Epithelial cell of prostate (primary cell): ENCODE results near the gene FCGR3A.
"Not testable (repeated sequence)": the region's sequence is repeated elsewhere in the genome, so short reads cannot be mapped to it uniquely, and the experiment has no call there.

Experiments used
- DNase-seq: peaks from one replicate; pipeline ENCODE4 v3.0.0-alpha.2; 2011; ENCODE audit warnings: low read depth, low spot score
- H3K27ac ChIP-seq: fragments of 450-650 bp; 2 replicates; pipeline ENCODE4 v1.5.1; 2017; ENCODE audit warnings: mild to moderate bottlenecking

The FCGR3A gene

DNA sequence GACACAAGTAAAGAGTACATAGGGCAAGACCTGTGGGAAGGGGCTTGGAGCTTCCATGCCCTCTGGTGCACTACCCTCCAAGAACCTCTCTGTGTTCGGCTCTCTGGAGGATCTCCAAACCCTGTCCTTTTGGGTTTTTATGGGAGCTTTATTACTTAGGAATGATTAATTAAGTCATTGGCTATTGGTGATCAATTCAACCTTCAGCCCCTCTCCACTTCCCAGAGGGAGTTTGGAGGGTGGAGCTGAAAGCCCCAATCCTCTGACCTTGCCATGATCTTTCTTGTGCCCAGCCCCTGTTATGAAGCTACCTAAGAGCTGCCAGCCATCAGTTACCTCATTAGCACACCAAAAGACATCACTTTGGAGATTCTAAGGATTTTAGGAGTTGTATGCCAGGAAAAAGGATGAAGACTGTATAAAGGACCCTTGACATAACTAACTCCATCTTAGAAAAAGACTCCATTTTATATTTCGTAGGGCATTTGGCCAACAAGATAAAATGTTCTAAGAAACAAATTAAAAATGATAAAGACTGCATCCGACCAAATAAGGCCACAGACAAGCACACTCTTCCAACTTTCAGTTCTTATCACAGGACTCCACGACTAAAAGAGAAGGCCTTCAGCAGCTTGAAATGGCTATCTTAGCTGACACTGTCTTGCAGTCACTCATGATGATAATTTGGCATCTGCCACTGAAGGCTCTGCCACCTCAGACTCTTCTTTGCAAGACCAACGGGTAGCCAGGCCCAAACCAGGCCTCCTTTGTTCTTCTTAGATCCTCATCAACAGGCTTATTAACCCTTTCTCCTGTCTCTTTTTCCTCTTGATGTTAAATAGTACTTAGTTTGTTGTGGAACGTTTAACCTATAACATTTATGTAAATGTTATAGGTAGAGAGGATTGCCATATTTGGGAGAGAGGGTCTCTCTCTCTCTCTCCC lies 8.2 kb upstream of the FCGR3A start:
- H3K27ac ChIP-seq, DNase-seq: not testable (repeated sequence)

DNA sequence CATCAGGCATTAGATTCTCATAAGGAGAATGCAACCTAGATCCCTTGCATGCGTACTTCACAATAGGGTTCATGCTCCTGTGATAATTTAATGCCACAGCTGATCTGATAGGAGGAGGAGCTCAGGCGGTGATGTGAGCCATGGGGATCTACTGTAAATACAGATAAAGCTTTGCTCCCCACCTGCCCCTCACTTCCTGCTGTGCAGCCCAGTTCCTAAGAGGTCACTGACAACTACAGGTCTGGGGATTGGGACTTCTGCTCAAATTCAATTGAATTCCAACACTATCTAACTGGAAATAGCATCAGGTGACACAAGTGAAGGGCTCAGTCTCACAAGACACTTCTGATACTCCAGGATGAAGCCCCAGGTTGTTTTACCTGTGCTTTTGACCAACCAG lies 7.4 kb upstream of the FCGR3A start:
- not testable (repeated sequence) for H3K27ac ChIP-seq, DNase-seq

DNA sequence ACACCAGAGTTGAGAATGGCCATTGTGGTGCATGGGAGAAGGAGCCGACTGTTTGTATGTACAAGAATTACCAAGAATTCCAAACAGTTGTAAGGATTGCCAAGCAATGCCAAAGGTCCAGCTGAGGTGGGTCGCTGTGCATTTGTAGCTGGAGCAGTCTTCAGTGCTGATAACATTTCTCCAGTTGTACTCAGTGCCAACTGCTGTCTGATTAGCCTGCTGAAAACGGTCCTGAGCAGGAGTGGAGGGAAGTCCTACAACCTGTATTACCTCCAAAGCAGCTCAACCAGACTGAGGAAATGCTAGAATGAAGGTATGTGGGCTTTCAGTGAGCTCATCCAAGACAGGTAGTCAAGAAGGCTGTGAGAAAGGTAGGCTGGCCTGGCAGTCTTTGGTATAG lies 6.5 kb upstream of the FCGR3A start:
- not testable (repeated sequence) for DNase-seq, H3K27ac ChIP-seq

DNA sequence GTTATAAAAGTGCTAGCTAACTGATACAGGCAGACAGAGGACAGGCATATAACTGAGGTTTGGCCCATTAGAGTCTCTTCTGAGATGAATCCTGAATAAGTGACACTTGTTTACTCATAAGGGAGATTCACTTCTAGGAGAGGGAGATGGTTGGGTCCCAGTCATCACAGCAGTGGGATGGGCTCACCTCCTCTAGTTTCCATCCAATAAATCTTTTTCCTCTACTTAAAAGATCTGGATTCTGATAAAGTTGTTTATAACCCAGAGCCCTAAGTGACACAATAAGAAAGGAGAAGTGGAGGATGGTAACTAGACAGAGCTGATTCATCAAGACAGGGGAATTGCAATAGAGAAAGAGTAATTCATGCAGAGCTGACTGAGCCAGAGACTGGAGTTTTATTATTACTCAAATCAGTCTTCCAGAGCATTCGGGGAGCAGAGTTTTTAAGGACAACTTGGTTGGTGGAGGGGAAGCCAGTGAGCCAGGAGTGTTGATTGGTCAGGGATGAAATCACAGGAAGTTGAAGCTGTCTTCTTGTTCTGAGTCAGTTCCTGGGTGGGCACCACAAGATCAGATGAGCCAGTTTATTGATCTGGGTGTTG lies 5.3 kb upstream of the FCGR3A start:
- not testable (repeated sequence) for DNase-seq, H3K27ac ChIP-seq

DNA sequence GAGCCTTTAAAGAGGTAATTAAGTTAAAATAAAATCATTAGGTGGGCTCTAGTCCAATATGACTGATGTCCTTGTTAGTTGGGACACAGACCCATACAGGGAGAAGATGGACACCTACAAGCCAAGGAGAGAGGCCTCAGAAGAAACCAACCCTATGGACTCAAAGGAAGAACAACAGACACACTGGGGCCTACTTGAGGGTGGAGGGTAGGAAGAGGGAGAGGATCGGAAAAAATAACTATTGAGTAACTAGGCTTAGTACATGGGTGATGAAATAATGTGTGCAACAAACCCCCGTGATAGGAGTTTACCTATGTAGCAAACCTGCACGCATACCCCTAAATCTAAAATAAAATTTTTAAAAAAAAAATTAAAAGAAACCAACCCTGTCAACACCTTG lies 4.7 kb upstream of the FCGR3A start:
- not testable (repeated sequence) for DNase-seq, H3K27ac ChIP-seq

DNA sequence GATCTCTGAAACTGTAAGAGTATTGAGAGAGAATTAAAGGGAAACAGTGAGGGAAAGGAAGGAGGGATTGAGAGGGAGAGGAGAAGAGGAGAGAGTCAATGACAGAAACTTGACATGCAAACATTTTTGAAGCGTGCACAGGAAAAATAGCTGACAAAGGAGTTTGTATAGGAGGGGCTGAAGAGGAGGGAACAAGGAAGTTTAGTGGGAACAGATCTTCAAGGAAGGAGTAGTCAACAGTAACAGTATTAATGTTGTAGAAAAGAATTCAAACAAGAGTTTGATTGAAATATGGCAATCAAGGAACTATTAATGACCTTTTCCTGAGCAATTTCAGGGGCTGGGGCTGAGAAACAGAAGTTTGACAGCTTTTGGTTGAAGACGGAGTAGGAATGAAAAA lies 4.0 kb upstream of the FCGR3A start:
- DNase-seq: not testable (repeated sequence)

DNA sequence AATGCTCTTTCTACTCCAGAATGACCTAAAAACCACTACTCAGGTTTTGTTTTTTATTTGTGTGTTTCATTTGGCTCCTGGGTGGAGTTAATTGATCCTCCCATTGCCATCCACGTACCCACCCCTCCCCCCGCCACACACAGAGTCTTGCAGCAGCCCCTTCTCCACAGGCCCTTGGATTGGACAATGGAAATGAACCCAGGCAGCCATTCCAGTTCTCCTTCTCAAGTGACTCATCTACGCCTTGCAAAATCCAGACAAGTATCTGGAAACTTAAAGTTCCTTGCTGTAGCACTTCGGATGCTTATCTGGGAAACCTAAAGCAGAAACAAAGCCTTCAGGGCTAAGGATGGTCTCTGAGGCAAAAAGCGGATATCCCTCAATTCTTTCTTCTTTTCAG lies 1.3 kb upstream of the FCGR3A start:
- not testable (repeated sequence) for H3K27ac ChIP-seq, DNase-seq

More for the DNA sequence above, 4.0 kb upstream of the FCGR3A start:
- H3K27ac ChIP-seq: not testable (repeated sequence)

DNA sequence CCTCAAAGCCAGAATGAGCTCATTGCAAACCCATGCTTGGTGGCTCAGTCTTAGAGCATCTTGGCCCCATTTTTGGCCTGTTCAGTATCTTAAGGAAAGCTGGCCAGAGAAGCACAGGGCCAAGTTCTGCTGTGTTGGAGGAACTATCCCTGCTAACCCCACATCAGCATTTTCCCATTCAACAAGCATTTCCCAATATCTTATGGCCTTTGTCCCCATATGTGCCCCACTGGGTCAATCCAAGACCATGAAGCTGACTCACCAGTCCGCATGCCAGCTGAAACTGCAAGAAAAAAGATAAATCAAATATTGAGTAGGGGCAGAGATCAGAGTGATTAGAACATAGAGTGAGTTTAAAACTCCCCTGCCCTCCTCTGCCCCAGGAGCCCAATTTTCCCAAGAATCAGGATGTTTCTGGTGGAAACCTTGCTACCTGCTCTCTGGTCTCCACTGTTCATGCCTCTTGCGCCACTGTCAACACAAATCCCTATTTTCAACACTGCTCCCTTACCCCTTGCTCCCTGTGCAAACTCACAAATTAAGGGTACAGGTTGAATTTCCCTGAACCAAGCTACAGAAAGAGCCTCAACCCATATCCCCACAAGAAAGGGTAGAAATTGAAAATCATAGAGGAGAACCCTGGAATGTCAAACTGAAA lies 740 bp downstream of the FCGR3A start:
- not testable (repeated sequence) for H3K27ac ChIP-seq, DNase-seq

DNA sequence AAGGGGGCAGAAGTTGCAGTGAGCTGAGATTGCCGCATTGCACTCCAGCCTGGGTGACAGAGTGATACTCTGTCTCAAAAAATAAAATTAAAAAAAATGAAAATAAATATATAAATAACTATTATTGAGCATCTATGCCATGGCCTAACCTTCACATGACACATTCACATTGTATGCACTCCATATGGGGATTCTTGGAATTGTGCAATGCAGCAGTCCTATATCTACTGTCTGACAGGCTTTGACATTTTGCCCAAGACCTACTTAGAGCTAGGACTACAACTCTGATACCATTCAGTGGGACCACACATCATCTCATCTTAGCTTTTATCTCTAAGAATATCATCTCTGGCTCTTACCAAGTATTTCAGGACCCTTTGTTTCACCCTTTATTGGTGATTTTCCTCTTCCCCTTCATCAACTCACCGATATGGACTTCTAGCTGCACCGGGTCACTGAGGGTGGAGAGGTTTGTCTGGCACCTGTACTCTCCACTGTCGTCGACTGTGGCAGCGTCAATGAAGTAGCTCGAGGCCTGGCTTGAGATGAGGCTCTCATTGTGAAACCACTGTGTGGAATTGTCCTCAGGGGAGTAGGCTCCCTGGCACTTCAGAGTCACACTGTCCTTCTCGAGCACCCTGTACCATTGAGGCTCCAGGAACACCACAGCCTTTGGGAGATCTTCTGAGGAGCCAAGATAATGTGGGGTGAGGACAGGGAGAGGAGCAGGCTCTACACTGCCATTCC lies 1.4 kb downstream of the FCGR3A start:
- H3K27ac ChIP-seq, DNase-seq: not testable (repeated sequence)

DNA sequence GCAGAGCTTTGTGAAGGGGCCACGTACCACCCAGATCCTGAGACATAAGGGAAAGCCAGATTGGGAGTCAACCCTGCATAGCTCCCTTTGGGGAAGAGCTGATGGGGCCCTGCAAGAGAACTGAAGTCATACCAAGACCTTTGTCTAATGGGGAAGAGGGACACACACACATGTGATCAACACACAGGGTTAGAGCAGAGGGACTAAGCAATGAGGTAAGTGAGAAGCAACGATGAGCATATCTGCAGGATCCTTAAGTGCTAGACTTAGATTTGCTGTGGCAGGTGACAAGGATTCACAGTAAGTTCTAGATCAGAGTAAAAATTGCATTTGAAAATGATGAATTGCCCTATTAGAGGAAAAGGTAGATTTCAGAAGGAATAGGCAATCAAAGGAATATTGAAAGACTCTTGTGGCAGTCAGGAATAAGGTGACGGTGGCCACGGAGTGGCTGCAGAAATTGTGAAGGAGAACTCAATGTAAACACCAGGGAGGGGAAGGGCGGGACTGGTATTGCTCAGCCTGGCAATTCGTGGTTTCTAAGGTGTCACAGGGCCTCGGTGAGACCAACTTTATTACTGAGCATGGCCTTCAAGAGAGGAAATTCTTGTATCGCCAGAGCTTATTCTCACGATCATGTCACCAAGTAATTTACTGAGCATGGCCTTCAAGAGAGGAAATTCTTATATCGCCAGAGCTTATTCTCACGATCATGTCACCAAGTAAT lies 4.5 kb downstream of the FCGR3A start:
- not testable (repeated sequence) for H3K27ac ChIP-seq

DNA sequence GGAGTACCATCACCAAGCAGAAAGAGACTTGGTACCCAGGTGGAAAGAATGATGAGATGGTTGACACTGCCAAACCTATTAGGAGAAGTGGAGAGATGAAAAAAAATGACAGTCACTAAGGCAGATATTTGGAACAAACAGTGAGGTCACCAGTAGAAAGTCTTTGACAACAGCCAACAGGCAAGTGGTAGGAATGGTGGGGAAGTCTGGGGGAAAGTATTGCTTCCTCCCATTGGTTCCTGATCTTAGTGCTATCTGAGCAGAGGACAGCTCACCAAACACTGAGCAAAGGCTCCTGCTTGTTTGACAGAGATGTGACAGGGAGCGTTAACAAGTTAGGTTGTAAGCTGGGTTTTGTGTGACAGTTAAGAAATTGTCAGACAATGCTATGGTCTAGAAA lies 6.5 kb downstream of the FCGR3A start:
- H3K27ac ChIP-seq: not testable (repeated sequence)

More for the DNA sequence above, 4.5 kb downstream of the FCGR3A start:
- DNase-seq: not testable (repeated sequence)

DNA sequence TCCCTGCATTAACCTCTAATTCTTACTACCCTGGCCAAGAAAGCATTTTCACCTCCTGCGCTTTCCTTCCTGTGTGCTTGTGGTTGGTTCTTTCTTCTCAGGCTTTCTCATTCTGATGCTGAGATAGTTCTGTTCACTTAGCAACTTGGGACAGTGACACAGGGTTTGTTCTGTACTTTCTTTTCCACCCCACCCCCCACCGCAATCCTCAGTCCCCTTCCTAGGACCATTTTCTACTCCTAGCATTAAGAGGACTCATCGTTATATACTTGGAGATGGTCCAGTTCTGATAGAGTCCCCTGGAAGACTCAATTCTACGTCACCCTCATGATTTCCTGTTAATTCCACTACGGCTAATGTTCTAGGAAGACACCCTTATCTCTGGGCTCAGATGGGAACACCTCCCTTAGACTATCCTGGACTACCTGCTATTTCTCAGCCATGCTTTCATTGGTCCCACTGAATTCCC lies 7.5 kb downstream of the FCGR3A start:
- not testable (repeated sequence) for H3K27ac ChIP-seq, DNase-seq

More for the DNA sequence above, 6.5 kb downstream of the FCGR3A start:
- DNase-seq: not testable (repeated sequence)

DNA sequence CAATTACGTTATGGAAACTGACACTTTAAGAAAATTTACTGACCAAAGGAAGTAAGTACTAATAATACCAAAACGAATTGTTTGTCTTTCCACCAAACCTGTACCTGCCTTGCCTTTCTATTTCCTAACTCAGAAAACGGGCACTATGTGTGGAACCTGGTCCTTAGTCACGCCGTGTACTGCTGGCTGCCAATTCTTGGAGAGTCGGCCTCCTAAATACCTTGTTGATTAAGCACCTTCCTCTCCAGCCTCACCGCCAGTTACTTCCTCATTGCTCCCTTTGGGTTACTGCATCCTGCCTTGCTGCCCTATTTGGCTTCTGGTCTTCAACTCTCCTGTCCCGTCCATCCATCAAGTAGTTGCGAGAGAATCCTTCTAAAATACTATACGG lies 9.1 kb downstream of the FCGR3A start:
- H3K27ac ChIP-seq: peak overlapping the region; percentile 54
- DNase-seq: not testable (repeated sequence)

DNA sequence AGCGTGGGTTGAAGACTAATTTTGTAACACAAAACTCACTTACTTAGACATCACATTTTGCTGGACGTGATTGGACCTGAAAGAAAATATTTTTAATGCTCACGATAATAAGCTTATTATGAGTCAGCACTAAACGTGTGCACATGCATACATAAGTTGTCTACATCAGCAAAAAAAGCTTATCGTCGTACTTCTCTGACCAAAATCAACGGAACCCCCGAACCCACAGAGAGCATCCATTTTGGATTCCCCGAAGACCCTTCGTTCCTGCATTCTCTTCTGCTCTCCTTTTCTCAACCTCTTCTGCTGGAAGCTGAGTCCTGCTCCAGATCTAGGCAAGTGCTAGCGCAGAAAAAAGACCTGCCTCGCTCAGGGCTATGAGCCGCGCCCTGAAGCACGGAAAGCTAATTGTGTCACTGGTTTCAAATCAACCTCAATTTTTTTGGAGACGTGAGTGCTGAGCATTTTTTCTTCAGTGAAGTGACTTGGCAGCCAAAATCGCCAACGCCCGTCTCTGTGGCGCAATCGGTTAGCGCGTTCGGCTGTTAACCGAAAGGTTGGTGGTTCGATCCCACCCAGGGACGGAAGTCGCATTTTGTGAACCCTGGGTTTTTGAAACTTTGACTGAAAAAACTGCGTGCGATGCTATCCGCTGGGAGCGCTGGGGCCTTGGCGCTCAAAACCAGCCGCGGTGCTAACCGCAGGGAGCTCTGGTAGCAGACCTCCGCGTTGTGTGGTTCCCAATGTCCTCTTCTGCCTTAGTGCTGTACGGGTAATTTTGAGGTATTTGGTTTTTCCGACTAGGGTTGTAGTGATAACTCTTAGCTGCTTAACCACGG lies 9.7 kb downstream of the FCGR3A start:
- peak overlapping the region; percentile 54 for H3K27ac ChIP-seq
- peak; percentile 43 for DNase-seq

DNA sequence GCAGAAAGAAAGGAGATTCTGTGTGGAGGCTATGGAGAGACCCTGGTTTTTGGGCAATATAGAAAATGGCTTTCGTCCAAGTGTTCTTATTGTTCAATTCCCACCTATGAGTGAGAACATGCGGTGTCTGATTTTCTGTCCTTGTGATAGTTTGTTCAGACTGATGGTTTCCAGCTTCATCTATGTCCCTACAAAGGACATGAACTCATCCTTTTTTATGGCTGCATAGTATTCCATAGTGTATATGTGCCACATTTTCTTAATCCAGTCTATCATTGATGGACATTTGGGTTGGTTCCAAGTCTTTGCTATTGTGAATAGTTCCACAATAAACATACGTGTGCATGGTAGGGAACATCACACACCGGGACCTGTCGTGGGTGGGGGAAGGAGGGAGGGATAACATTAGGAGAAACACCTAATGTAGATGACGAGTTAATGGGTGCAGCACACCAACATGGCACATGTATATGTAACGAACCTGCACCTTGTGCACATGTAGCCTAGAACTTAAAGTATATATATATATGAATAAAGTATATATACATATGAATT lies 10.6 kb downstream of the FCGR3A start:
- not testable (repeated sequence) for DNase-seq, H3K27ac ChIP-seq

DNA sequence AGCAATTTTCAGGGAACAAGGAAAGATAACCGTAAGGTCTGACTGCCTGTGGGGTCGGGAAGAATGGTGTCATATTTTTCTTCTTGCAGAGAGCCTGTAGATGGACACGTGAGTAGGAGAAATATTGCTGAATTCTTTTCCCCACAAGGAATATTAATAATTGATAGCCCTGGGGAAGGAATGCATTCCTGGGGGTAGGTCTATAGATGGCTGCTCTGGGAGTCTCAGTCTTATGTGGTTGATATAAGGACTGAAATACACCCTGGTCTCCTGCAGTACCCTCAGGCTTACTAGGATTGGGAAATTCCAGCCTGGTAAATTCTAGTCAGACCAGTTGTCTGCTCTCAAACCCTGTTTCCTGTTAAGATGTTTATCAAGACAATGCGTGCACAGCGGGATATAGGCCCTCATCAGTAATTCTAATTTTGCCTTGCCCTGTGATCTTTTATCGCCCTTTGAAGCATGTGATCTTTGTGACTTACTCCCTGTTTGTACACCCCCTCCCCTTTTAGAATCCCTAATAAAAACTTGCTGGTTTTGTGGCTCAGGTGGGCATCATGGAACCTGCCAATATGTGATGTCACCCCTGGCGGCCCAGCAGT lies 12.4 kb downstream of the FCGR3A start:
- not testable (repeated sequence) for DNase-seq, H3K27ac ChIP-seq

DNA sequence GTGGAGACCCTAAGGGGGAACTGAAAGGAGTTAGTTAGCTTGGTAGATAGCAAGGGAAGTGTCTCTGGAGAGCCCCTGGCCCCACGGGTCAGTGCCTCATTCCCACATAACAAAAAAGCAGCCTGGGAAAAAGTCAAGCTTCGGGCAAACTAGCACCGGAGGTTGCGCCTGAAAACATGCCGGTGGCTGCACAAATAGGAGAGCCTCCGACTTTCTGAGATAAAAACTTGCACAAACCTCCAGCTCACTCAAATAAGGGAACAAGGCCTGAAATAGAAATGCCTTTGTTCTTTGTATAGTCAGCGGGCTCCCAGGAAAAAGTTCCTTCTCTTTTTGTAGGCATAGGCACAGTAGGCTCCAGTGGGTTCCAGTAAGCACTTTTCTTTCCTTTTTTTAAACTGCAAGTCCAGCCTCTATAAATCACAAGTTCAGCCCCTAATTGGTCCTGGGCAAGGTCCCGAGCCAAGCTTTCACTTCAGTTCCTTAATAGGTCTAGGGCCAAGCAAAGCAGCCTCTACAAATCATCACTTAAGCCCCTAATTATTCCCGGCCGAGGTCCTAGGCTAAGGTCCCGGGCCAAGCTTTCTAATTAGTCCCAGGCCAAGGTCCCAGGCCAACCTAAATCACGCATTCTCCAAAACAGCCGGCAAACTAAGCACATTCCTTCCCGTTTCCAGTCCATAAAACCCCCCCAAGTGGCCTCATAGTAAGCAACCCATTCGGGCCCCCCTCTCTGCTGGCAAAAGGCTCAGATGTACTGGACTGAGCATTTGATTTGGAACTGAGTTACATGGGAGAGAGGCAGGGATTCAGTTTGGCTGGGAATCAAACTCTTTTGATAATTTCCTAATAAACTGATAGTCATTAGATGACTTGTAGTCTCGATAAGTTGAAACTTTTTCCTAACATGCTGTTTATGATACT lies 16.7 kb downstream of the FCGR3A start:
- H3K27ac ChIP-seq, DNase-seq: not testable (repeated sequence)
